ENCODE data around the gene BLVRA.

GRCh38 chr7:43735802-43736603 is 22.5 kb upstream of the BLVRA start:
- TF ChIP-seq CTCF (IDR thresholded peaks at IDR 0.05): no peak
- TF ChIP-seq POLR2A (IDR thresholded peaks at IDR 0.05): no peak
